ENCODE results near the gene R3HCC1L. TPM values are rescaled to one million over a fixed set of nuclear protein-coding genes. Genes with fewer than 3 reads are reported as not detected.
"Not testable (repeated sequence)": the region's sequence is repeated elsewhere in the genome, so short reads cannot be mapped to it uniquely, and the experiment has no call there.

Gene R3HCC1L
- polyA plus RNA-seq, 1 donor from 2014 or later = 12.8 TPM

GRCh38 chr10:98173260-98173659 is 38.8 kb downstream of the R3HCC1L start:
- Histone ChIP-seq H2AFZ (ENCODE audit: low read depth, low read length) (no peak overlapping the region), H4K20me1 (ENCODE audit: insufficient read depth) (no peaks in the 10 kb centered on the region), H3K27ac (ENCODE audit: low read length) (peak overlapping the region; percentile 37), H3K9me2 (ENCODE audit: insufficient read depth, low read length) (no peaks in the 10 kb centered on the region), H3F3A (ENCODE audit: insufficient read depth, low read length, poor library complexity, severe bottlenecking) (no peaks in the 10 kb centered on the region), H3K79me2 (replicated peaks; ENCODE audit: insufficient read depth, low read length) (no peaks in the 10 kb centered on the region), H3K9ac (ENCODE audit: low read length) (no peak overlapping the region), H3K27me3 (ENCODE audit: insufficient read depth, low read depth, low read length) (no peaks in the 10 kb centered on the region), H3K36me3 (ENCODE audit: insufficient read depth, low read length) (no peaks in the 10 kb centered on the region), H3K4me3 (ENCODE audit: low read length) (no peak overlapping the region), H3K9me3 (ENCODE audit: low read length) (no peaks in the 10 kb centered on the region), H3K4me2 (ENCODE audit: low read length) (no peak overlapping the region)
- TF ChIP-seq REST (IDR thresholded peaks at IDR 0.05; ENCODE audit: borderline replicate concordance) (peak; percentile 31), MXI1 (conservative IDR thresholded peaks at IDR 0.05; ENCODE audit: poor library complexity, severe bottlenecking) (no peak), RAD21 (conservative IDR thresholded peaks at IDR 0.05) (no peak), POLR2AphosphoS5 (IDR thresholded peaks at IDR 0.05) (peak; percentile 18), TAF1 (IDR thresholded peaks at IDR 0.05; ENCODE audit: low read depth) (no peak), SMC3 (conservative IDR thresholded peaks at IDR 0.05; ENCODE audit: poor library complexity) (no peak)
- TF ChIP-seq, protein P1, sequence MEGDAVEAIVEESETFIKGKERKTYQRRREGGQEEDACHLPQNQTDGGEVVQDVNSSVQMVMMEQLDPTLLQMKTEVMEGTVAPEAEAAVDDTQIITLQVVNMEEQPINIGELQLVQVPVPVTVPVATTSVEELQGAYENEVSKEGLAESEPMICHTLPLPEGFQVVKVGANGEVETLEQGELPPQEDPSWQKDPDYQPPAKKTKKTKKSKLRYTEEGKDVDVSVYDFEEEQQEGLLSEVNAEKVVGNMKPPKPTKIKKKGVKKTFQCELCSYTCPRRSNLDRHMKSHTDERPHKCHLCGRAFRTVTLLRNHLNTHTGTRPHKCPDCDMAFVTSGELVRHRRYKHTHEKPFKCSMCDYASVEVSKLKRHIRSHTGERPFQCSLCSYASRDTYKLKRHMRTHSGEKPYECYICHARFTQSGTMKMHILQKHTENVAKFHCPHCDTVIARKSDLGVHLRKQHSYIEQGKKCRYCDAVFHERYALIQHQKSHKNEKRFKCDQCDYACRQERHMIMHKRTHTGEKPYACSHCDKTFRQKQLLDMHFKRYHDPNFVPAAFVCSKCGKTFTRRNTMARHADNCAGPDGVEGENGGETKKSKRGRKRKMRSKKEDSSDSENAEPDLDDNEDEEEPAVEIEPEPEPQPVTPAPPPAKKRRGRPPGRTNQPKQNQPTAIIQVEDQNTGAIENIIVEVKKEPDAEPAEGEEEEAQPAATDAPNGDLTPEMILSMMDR (IDR thresholded peaks at IDR 0.05; ENCODE audit: poor library complexity, severe bottlenecking) = no peak

GRCh38 chr10:98182351-98182915 is 48.0 kb downstream of the R3HCC1L start:
- H4K20me1 ChIP-seq (ENCODE audit: insufficient read depth) = not testable (repeated sequence)

DNA sequence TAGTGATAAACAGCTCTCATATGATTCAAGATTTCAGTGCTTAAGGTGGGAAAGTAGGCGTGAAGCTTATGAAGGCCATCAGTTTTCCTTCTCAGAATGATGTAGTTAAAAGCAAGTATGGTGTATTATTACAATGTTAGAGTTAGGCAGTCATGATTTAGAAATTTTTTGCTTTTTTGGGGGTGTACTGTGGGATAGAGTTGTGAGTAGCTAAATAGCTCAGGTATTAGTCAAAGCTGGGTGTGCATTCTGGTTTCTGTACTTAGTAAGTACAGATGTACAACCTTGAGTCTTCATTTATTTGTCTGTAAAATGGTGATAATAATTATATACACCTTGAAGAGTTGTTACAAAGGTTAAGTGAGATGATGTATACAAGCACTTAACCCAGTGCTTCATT is 52.2 kb downstream of the R3HCC1L start:
- H3K4me2 ChIP-seq (ENCODE audit: low read length) = no peak overlapping the region
- H3K27me3 ChIP-seq (ENCODE audit: insufficient read depth, low read depth, low read length) = no peaks in the 10 kb centered on the region
- TF ChIP-seq TAF1 (IDR thresholded peaks at IDR 0.05; ENCODE audit: low read depth) = no peak
- TF ChIP-seq SMC3 (conservative IDR thresholded peaks at IDR 0.05; ENCODE audit: poor library complexity) = no peak
- no peak for TF ChIP-seq RAD21 (conservative IDR thresholded peaks at IDR 0.05)
- no peak for TF ChIP-seq POLR2AphosphoS5 (IDR thresholded peaks at IDR 0.05)
- no peaks in the 10 kb centered on the region for H3F3A ChIP-seq (ENCODE audit: insufficient read depth, low read length, poor library complexity, severe bottlenecking)
- no peaks in the 10 kb centered on the region for H4K20me1 ChIP-seq (ENCODE audit: insufficient read depth)
- no peak overlapping the region for H3K4me3 ChIP-seq (ENCODE audit: low read length)
- no peaks in the 10 kb centered on the region for H3K79me2 ChIP-seq (replicated peaks; ENCODE audit: insufficient read depth, low read length)
- H3K36me3 ChIP-seq (ENCODE audit: insufficient read depth, low read length) = no peaks in the 10 kb centered on the region
- H3K9me2 ChIP-seq (ENCODE audit: insufficient read depth, low read length) = no peaks in the 10 kb centered on the region
- no peaks in the 10 kb centered on the region for H3K9me3 ChIP-seq (ENCODE audit: low read length)
- no peak overlapping the region for H3K27ac ChIP-seq (ENCODE audit: low read length)
- no peak overlapping the region for H2AFZ ChIP-seq (ENCODE audit: low read depth, low read length)
- H3K9ac ChIP-seq (ENCODE audit: low read length) = no peak overlapping the region

More at GRCh38 chr10:98182351-98182915, 48.0 kb downstream of the R3HCC1L start:
- not testable (repeated sequence) for H3K9ac ChIP-seq (ENCODE audit: low read length); H3F3A ChIP-seq (ENCODE audit: insufficient read depth, low read length, poor library complexity, severe bottlenecking); H3K9me3 ChIP-seq (ENCODE audit: low read length); H3K27me3 ChIP-seq (ENCODE audit: insufficient read depth, low read depth, low read length); H3K4me3 ChIP-seq (ENCODE audit: low read length); H3K27ac ChIP-seq (ENCODE audit: low read length); H3K9me2 ChIP-seq (ENCODE audit: insufficient read depth, low read length); H2AFZ ChIP-seq (ENCODE audit: low read depth, low read length); H3K36me3 ChIP-seq (ENCODE audit: insufficient read depth, low read length); H3K79me2 ChIP-seq (replicated peaks; ENCODE audit: insufficient read depth, low read length); H3K4me2 ChIP-seq (ENCODE audit: low read length)

DNA sequence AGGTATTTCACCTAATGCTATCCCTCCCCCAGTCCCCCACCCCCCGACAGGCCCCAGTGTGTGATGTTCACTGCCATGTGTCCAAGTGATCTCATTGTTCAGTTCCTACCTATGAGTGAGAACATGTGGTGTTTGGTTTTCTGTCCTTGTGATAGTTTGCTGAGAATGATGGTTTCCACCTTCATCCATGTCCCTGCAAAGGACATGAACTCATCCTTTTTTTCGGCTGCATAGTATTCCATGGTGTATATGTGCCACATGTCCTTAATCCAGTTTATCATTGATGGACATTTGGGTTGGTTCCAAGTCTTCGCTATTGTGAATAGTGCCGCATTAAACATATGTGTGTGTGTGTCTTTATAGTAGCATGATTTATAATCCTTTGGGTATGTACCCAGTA is 56.3 kb downstream of the R3HCC1L start:
- H2AFZ ChIP-seq (ENCODE audit: low read depth, low read length); H3K9ac ChIP-seq (ENCODE audit: low read length); H3K27ac ChIP-seq (ENCODE audit: low read length); H3K4me3 ChIP-seq (ENCODE audit: low read length); H3K36me3 ChIP-seq (ENCODE audit: insufficient read depth, low read length); H3F3A ChIP-seq (ENCODE audit: insufficient read depth, low read length, poor library complexity, severe bottlenecking); H4K20me1 ChIP-seq (ENCODE audit: insufficient read depth); H3K27me3 ChIP-seq (ENCODE audit: insufficient read depth, low read depth, low read length); H3K79me2 ChIP-seq (replicated peaks; ENCODE audit: insufficient read depth, low read length); H3K9me3 ChIP-seq (ENCODE audit: low read length); H3K9me2 ChIP-seq (ENCODE audit: insufficient read depth, low read length); H3K4me2 ChIP-seq (ENCODE audit: low read length): not testable (repeated sequence)

Measured in neural cell (in vitro differentiated cells).